IPS-11a (cell line): Measurements from ENCODE around the gene MS4A10.

Source experiments
- H3K4me3 ChIP-seq: one replicate; pipeline ENCODE4 v1.5.1; 2013; ENCODE audit warnings: low read depth, low read length, control low read depth

Gene MS4A10

GRCh38 chr11:60786811-60787567 lies 1.9 kb downstream of the MS4A10 start:
- H3K4me3 ChIP-seq = no peak overlapping the region

- no peak overlapping the region for H3K4me3 ChIP-seq
Observed at GRCh38 chr11:60788401-60789125, 3.4 kb downstream of the MS4A10 start.

- H3K4me3 ChIP-seq = no peak overlapping the region
Observed at GRCh38 chr11:60790726-60791125, 5.6 kb downstream of the MS4A10 start.

GRCh38 chr11:60791153-60791933 lies 6.2 kb downstream of the MS4A10 start:
- no peak overlapping the region for H3K4me3 ChIP-seq

- no peak overlapping the region for H3K4me3 ChIP-seq
Observed at GRCh38 chr11:60792521-60792920, 7.4 kb downstream of the MS4A10 start.

- H3K4me3 ChIP-seq = no peak overlapping the region
Observed at GRCh38 chr11:60795291-60795690, 10.2 kb downstream of the MS4A10 start.

GRCh38 chr11:60797846-60798630 lies 12.9 kb downstream of the MS4A10 start:
- no peak overlapping the region for H3K4me3 ChIP-seq

- H3K4me3 ChIP-seq = no peak overlapping the region
Observed at GRCh38 chr11:60798631-60799030, 13.5 kb downstream of the MS4A10 start.

- H3K4me3 ChIP-seq = no peak overlapping the region
Observed at GRCh38 chr11:60801194-60801593, 16.1 kb downstream of the MS4A10 start.

GRCh38 chr11:60803273-60803936 lies 18.3 kb downstream of the MS4A10 start:
- no peak overlapping the region for H3K4me3 ChIP-seq

GRCh38 chr11:60809249-60809648 lies 24.1 kb downstream of the MS4A10 start:
- no peak overlapping the region for H3K4me3 ChIP-seq

GRCh38 chr11:60809691-60810090 lies 24.6 kb downstream of the MS4A10 start:
- H3K4me3 ChIP-seq = no peak overlapping the region

GRCh38 chr11:60810151-60810550 lies 25.0 kb downstream of the MS4A10 start:
- H3K4me3 ChIP-seq = no peak overlapping the region

- no peak overlapping the region for H3K4me3 ChIP-seq
Observed at GRCh38 chr11:60810569-60810968, 25.4 kb downstream of the MS4A10 start.

- no peak overlapping the region for H3K4me3 ChIP-seq
Observed at GRCh38 chr11:60813324-60813723, 28.2 kb downstream of the MS4A10 start.

- no peak overlapping the region for H3K4me3 ChIP-seq
Observed at GRCh38 chr11:60814112-60814511, 29.0 kb downstream of the MS4A10 start.

GRCh38 chr11:60816590-60817157 lies 31.5 kb downstream of the MS4A10 start:
- no peak overlapping the region for H3K4me3 ChIP-seq

- no peak overlapping the region for H3K4me3 ChIP-seq
Observed at GRCh38 chr11:60818057-60818456, 32.9 kb downstream of the MS4A10 start.

GRCh38 chr11:60821827-60822599 lies 36.9 kb downstream of the MS4A10 start:
- no peak overlapping the region for H3K4me3 ChIP-seq
